ENCODE results near the gene CDH23.

CDH23 gene

GRCh38 chr10:71494980-71495381, 98.3 kb downstream of the CDH23 start:
- DNase-seq: no peak

- no peak for DNase-seq
These were observed 100.4 kb downstream of the CDH23 start for GRCh38 chr10:71496927-71497762.

DNA sequence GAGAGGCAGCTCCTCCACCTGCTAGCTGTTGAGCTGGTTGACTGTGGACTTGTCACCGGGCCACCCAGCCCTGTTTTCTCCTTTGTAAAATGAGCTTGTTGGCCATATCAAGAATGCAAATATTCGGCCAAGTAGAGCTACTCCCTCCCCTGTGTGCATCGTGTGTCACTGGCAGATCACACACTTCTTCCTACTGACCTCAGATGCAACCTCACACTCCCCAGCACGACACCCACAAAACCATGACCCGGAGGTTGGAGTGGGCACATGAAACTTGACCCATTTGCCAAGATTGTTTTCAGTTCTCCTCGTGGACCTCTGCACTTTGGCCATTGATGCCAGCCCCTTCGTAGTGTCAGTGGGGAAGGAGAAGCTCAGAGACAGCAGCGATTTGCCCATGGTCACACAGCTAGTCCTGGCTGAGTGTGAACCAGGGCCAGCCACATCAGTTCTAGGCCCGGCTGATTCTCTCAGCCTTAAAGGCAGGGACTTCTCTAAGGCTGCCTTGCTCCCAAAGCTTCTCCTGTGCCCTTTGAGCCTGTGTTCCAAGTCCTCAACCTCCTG, 101.1 kb downstream of the CDH23 start:
- DNase-seq: no peak

- DNase-seq: no peak
These were observed 104.7 kb downstream of the CDH23 start for GRCh38 chr10:71501402-71501801.

GRCh38 chr10:71502190-71502589, 105.5 kb downstream of the CDH23 start:
- no peak for DNase-seq

DNA sequence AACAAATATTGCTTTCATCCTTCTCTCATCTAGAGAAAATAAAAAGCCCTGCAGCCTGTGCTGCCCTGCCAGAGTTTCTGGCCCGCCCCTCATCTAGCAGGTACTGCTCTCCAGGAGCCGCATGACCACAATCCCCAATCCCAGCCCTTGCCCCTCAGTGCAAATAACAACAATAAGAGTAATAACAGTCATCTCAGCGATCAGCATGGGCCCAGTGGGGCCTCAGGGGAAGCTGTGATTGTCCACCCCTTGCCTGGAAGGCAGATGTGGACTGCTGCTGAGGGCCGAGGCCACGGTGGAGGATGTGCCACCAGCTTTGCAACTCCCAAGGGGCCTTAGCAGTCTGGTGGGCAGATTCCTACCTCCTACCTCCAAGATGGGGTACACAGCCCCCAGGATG, 106.1 kb downstream of the CDH23 start:
- DNase-seq: no peak

DNA sequence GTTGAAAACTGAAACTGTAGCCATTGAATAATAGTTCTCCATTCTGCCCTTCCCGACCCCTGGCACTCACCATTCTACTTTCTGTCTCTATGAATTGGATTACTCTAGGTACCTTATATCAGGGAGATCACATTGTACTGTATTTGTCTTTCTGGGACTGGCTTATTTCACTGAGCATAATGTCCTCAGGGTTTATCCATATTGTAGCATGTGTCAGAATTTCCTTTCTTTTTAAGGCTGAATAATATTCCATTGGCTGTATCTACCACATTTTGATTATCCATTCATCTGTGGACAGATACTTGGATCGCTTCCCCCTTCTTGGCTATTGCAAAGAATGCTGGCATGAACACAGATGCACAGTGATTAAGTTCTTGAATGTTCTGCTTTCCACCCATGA, 107.4 kb downstream of the CDH23 start:
- no peak for DNase-seq

- DNase-seq: no peak
These were observed 107.8 kb downstream of the CDH23 start for GRCh38 chr10:71504570-71504969.

DNA sequence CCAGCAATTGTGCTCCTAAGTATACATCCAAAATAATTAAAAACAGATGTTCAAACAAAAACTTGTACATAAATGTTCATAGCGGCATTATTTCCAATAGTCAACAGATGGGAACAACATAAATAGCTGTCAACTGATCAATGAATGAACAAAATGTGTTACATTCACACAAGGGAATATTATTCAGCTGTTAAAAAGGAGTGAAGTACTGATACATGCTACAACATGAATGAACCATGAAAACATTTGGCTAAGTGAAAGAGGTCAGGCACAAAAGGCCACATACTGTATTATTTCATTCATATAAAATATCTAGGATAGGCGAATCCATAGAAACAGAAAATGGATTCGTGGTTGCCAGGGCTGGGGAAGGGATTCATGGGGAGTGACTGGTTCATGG, 109.1 kb downstream of the CDH23 start:
- no peak for DNase-seq

- no peak for DNase-seq
These were observed 112.7 kb downstream of the CDH23 start for GRCh38 chr10:71509444-71509843.

- DNase-seq: no peak
These were observed 114.5 kb downstream of the CDH23 start for GRCh38 chr10:71511206-71511605.

- no peak for DNase-seq
These were observed 115.6 kb downstream of the CDH23 start for GRCh38 chr10:71512312-71512711.

GRCh38 chr10:71512761-71513539, 116.2 kb downstream of the CDH23 start:
- no peak for DNase-seq

GRCh38 chr10:71513540-71513853, 116.8 kb downstream of the CDH23 start:
- no peak for DNase-seq

GRCh38 chr10:71513936-71514335, 117.2 kb downstream of the CDH23 start:
- DNase-seq: no peak

DNA sequence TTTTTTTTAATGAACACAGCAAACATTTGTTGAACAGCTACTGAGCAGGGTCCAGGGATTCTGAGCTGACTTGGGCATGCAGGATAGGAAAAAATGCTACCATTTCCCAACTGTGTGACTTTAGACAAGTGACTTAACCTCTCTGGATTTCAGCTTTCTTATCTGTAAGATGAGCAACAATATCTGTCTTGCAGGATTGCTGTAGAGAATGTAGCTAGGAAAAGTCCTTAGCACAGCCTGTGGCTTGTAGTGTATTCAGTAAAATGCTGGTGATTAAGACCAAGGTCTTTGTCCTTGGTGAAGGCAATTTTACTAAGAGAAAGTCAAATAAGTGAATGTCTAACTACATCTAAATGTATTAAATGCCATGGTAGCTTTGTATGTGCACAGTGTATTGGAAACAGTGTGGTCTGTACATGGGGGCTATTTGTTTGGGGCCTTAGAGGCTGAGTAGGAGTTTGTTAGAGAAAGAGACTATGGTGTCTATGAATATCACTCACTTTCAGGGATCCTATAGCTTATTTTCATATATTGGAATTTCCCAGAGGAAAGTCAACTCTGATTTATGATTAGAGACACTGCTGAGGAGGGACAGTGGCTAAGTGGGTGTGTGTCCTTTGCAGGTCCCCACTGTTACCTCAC, 118.9 kb downstream of the CDH23 start:
- no peak for DNase-seq

- no peak for DNase-seq
These were observed 120.2 kb downstream of the CDH23 start for GRCh38 chr10:71516890-71517289.

GRCh38 chr10:71517298-71518169, 120.8 kb downstream of the CDH23 start:
- no peak for DNase-seq

GRCh38 chr10:71520042-71520441, 123.3 kb downstream of the CDH23 start:
- no peak for DNase-seq

- no peak for DNase-seq
These were observed 125.1 kb downstream of the CDH23 start for GRCh38 chr10:71521504-71522441.

DNA sequence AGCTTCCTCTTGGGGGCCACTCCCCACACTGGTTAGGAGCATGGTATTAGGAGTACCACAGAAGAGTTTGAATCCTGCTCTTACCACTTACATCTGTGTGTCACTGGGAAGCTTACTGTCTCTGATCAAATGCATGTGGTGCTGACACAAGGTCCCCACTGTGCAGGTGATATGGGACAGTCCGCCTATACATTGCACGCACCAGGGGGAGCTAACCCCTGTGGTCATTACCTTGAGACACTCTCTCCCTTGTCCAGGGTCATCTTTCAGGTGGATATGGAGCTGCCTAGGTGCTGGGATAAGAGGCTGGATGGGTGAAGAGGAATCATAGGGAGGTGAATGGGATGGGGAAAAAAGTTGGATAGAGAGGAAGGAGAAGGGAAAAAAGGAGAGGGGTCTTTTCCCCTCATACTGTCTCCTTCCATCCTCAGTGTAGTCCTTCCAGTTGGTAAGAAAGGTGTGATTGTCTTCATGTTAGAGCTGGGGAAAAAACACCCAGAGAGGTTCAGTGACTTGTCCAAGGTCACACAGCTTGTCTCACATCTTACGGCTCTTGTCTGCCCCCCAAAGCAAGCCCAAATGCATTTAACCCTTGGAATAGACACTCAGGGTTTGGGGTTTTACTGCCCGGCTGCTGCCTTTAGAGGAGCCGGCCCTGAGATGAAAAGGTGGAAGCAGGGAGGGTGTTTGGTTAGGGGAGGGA, 125.9 kb downstream of the CDH23 start:
- no peak for DNase-seq
